WI38 (cell line): ENCODE results near the gene GOLPH3L.
"Not testable (repeated sequence)": the region's sequence is repeated elsewhere in the genome, so short reads cannot be mapped to it uniquely, and the experiment has no call there.

ENCODE experiments used
- H3K4me3 ChIP-seq: 2 replicates; pipeline ENCODE4 v1.5.1; 2011; ENCODE audit warnings: low read depth, mild to moderate bottlenecking, control low read depth, low read length
- CTCF ChIP-seq: IDR thresholded peaks from 2 replicates; pipeline ENCODE4 v1.5.1; 2012; ENCODE audit warnings: low read depth, mild to moderate bottlenecking, control low read depth, low read length

Gene GOLPH3L

GRCh38 chr1:150609732-150610131, 87.2 kb downstream of the GOLPH3L start:
- H3K4me3 ChIP-seq: no peak overlapping the region

GRCh38 chr1:150606463-150607142, 90.4 kb downstream of the GOLPH3L start:
- no peak for TF ChIP-seq CTCF

More at GRCh38 chr1:150609732-150610131, 87.2 kb downstream of the GOLPH3L start:
- TF ChIP-seq CTCF: no peak

GRCh38 chr1:150605451-150605731, 91.6 kb downstream of the GOLPH3L start:
- H3K4me3 ChIP-seq: not testable (repeated sequence)

More at GRCh38 chr1:150606463-150607142, 90.4 kb downstream of the GOLPH3L start:
- H3K4me3 ChIP-seq: no peak overlapping the region

DNA sequence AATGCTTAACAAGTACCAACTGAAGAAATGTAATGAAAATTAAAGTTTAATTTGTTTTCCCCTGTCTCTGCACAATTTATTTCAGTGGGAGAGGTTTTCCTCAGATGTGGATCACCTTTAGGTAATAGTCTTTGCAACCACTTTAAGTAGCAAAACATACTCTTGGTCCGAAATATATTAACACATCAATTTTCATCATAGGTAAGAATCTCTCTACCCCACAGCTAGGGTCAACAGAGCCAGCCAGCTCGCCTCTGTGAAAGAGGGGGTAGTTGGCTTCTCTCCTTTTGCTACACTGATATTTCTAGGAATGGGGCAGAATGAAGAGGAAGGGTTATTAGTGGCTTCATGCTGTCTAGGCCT, 92.7 kb downstream of the GOLPH3L start:
- H3K4me3 ChIP-seq: no peak overlapping the region
- no peak for TF ChIP-seq CTCF

GRCh38 chr1:150603711-150604110, 93.2 kb downstream of the GOLPH3L start:
- H3K4me3 ChIP-seq: no peak overlapping the region
- TF ChIP-seq CTCF: no peak

GRCh38 chr1:150602372-150602771, 94.6 kb downstream of the GOLPH3L start:
- H3K4me3 ChIP-seq: not testable (repeated sequence)

DNA sequence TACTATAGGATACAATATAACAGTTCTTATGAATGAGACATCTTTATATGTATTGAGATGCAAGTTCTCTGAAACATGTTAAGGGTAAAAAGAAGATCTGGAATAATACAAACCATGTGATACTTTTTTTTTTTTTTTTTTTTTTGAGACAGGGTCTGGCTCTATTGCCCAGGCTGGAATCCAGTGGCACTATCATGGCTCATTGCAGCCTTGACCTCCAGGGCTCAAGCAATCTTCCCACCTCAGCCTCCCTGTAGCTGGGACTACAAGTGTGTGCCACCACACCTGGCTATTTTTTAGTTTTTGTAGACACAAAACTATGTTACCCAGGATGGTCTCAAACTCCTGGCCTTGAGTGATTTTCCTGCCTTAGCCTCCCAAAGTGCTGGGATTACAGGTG, 95.4 kb downstream of the GOLPH3L start:
- no peak overlapping the region for H3K4me3 ChIP-seq
- TF ChIP-seq CTCF: no peak

DNA sequence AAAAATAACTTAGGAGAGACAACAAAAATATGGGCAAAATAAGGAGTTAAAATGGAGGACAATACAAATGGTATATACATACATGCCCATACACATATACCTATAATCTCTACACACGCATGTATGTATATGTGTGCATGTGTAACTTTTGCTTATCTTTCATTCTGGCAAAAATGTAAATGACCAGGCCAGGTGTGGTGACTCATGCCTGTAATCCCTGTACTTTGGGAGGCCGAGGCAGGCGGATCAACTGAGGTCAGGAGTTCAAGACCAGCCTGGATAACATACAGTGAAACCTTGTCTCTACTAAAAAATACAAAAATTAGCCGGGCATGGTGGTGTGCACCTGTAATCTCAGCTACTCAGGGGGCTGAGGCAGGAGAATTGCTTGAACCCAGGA, 98.6 kb downstream of the GOLPH3L start:
- not testable (repeated sequence) for H3K4me3 ChIP-seq

GRCh38 chr1:150596976-150597375, 100.0 kb downstream of the GOLPH3L start:
- no peak for TF ChIP-seq CTCF
- no peak overlapping the region for H3K4me3 ChIP-seq
